Nephron (organoid): ENCODE data around the gene ARHGEF3.
"Not testable (repeated sequence)": the region's sequence is repeated elsewhere in the genome, so short reads cannot be mapped to it uniquely, and the experiment has no call there.

Experiments
- H3K27ac Mint-ChIP-seq, 3 experiments: 2 replicates each; pipeline ENCODE4 v1.8.0; 2020; ENCODE audit warnings: mixed read lengths in 3 of 3, mild to moderate bottlenecking in 2 of 3, moderate library complexity in 1 of 3
- H3K27me3 Mint-ChIP-seq: 2 replicates; pipeline ENCODE4 v1.8.0; 2021; ENCODE audit warnings: low read depth, mild to moderate bottlenecking, moderate library complexity, mixed read lengths
- H3K36me3 Mint-ChIP-seq: 2 replicates; pipeline ENCODE4 v1.8.0; 2020; ENCODE audit warnings: low read depth, mixed read lengths
- H3K4me1 Mint-ChIP-seq: 2 replicates; pipeline ENCODE4 v1.8.0; 2020; ENCODE audit warnings: mixed read lengths
- H3K4me3 Mint-ChIP-seq, 3 experiments: 2 replicates each; pipeline ENCODE4 v1.8.0; 2020; ENCODE audit warnings: mild to moderate bottlenecking in 3 of 3, mixed read lengths in 3 of 3, moderate library complexity in 2 of 3
- H3K9me3 Mint-ChIP-seq: 2 replicates; pipeline ENCODE4 v1.8.0; 2020; ENCODE audit warnings: mixed read lengths
- CTCF ChIP-seq, 3 experiments: fragments of 200-600 bp; sonication (generic); IDR thresholded peaks; one replicate each; pipeline ENCODE4 v1.5.0; 2021; ENCODE audit warnings: antibody characterized with exemption in 3 of 3; ENCODE audit not compliant: unreplicated experiment in 3 of 3

ARHGEF3 gene

GRCh38 chr3:56700151-56700550 lies 101.6 kb downstream of the ARHGEF3 start:
- Mint-ChIP-seq H3K4me3 (no peak overlapping the region), H3K36me3 (no peaks in the 10 kb centered on the region), H3K9me3 (peaks cover 1% of the 10 kb centered on the region), H3K27me3 (no peaks in the 10 kb centered on the region), H3K4me1 (peaks cover 5% of the 10 kb centered on the region), H3K27ac (no peak overlapping the region)
- no peak for TF ChIP-seq CTCF (IDR thresholded peaks at IDR 0.05; ENCODE audit: unreplicated experiment in 3 of 3)

DNA sequence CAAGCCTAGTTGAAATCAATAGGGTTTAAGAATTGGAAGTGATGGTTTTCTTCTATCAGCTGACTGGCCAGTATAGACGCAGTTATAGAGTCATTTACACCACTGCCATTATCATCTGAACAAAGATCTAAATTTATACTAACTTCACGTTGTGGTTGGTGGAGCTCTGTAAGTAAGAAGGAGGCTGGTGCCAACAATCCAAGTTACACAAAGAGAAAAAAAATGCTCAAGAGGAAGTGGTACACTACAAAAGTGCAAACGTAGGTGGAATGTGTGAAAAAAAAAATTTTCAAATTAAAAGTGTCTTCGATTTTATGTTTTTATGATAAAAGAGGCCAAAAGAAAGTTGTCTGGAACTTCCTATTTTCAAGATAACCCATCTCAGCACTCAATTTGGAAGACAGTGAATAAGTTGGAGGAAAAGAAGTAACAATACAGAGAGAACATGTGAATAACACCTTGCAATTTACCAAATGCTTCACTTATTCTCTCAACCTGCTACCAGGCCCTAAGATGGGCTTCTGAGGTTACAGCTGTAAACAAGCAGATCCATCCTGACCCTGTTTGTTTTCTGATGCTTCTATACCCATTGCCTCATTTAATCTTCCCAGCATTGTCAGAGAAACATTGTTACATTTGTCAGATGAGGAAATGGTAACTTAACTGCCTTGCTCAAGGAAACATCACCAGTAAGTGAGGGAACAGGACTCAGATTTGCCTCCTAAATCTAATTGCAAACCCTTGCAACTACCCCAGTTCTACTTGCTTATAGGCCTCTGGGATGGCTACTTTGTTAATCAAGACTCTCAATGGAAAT lies 106.7 kb downstream of the ARHGEF3 start:
- H3K4me3 Mint-ChIP-seq: no peak overlapping the region
- H3K27me3 Mint-ChIP-seq: no peaks in the 10 kb centered on the region
- no peaks in the 10 kb centered on the region for H3K36me3 Mint-ChIP-seq
- no peak for TF ChIP-seq CTCF (IDR thresholded peaks at IDR 0.05; ENCODE audit: unreplicated experiment in 3 of 3)
- H3K9me3 Mint-ChIP-seq: no peaks in the 10 kb centered on the region
- H3K27ac Mint-ChIP-seq: no peak overlapping the region
- no peaks in the 10 kb centered on the region for H3K4me1 Mint-ChIP-seq

DNA sequence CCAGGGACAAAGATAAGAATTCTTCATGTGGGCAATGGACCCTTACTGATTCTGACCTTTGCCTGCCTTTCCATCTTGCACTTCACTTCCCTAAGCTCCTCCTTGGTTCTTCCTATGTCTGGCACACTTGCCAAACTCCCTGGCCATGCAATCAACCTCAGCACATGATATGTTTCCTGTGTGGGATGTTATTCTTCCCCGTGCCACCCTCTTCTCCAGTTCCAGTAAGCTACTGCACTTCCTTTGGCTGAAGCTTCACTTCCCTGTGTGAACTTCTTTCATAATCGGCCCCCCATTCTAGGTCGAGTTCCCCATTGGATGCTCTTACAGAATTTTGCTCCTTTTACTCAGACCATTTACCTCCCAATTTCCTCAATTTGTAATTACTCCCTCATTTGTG lies 108.0 kb downstream of the ARHGEF3 start:
- Mint-ChIP-seq H3K9me3 (no peaks in the 10 kb centered on the region), H3K4me1 (no peaks in the 10 kb centered on the region), H3K4me3 (no peak overlapping the region), H3K27me3 (no peaks in the 10 kb centered on the region), H3K27ac (no peak overlapping the region), H3K36me3 (no peaks in the 10 kb centered on the region)
- TF ChIP-seq CTCF (IDR thresholded peaks at IDR 0.05; ENCODE audit: unreplicated experiment in 3 of 3): no peak

DNA sequence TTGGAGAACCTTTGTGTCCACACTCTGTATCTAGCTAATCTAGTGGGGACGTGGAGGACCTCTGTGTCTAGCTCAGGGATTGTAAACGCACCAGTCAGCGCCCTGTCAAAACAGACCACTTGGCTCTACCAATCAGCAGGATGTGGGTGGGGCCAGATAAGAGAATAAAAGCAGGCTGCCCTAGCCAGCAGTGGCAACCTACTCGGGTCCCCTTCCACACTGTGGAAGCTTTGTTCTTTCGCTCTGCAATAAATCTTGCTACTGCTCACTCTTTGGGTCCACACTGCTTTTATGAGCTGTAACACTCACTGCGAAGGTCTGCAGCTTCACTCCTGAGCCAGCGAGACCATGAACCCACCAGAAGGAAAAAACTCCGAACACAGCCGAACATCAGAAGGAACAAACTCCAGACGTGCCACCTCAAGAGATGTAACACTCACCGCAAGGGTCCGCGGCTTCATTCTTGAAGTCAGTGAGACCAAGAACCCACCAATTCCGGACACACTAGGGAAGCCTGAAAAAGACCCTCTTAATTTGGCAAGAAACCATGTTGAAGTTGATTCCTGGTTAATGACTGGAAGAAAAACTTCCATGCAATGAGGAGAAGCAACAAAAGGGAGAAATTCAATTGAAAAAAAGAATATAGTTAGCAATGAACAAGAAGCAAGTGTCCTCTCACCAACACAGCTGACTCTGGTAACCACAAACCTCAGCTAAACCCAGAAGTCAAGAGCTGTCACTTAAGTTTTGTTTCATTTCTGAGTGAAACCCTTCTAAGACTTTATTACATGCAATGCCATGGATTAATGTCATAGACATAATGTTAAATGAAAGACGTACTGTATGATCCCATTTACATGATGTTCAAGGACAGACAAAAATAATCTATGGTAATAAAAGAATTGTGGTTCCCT lies 109.0 kb downstream of the ARHGEF3 start:
- not testable (repeated sequence) for H3K4me1 Mint-ChIP-seq, H3K27ac Mint-ChIP-seq, H3K27me3 Mint-ChIP-seq, H3K36me3 Mint-ChIP-seq, H3K9me3 Mint-ChIP-seq, H3K4me3 Mint-ChIP-seq

GRCh38 chr3:56692001-56692365 lies 109.8 kb downstream of the ARHGEF3 start:
- not testable (repeated sequence) for H3K4me3 Mint-ChIP-seq, H3K9me3 Mint-ChIP-seq, H3K27me3 Mint-ChIP-seq

GRCh38 chr3:56691165-56692000 lies 110.4 kb downstream of the ARHGEF3 start:
- H3K4me3 Mint-ChIP-seq: no peak overlapping the region
- H3K27ac Mint-ChIP-seq: no peak overlapping the region
- no peak for TF ChIP-seq CTCF (IDR thresholded peaks at IDR 0.05; ENCODE audit: unreplicated experiment in 3 of 3)
- H3K4me1 Mint-ChIP-seq: no peaks in the 10 kb centered on the region
- H3K9me3 Mint-ChIP-seq: no peaks in the 10 kb centered on the region
- H3K36me3 Mint-ChIP-seq: no peaks in the 10 kb centered on the region
- no peaks in the 10 kb centered on the region for H3K27me3 Mint-ChIP-seq

More at GRCh38 chr3:56692001-56692365, 109.8 kb downstream of the ARHGEF3 start:
- not testable (repeated sequence) for H3K27ac Mint-ChIP-seq, H3K4me1 Mint-ChIP-seq, H3K36me3 Mint-ChIP-seq
